Measurements from ENCODE around the gene YARS1.

The YARS1 gene

GRCh38 chr1:32742199-32742947 lies 74.8 kb downstream of the YARS1 start:
- DNase-seq (ENCODE audit: low spot score): no peak

GRCh38 chr1:32741413-32742198 lies 75.6 kb downstream of the YARS1 start:
- DNase-seq (ENCODE audit: low spot score): no peak

- no peak for DNase-seq (ENCODE audit: low spot score)
Measured at GRCh38 chr1:32741059-32741412, 76.1 kb downstream of the YARS1 start.

GRCh38 chr1:32736812-32737791 lies 80.1 kb downstream of the YARS1 start:
- no peak for DNase-seq (ENCODE audit: low spot score)

GRCh38 chr1:32733582-32734321 lies 83.4 kb downstream of the YARS1 start:
- no peak for DNase-seq (ENCODE audit: low spot score)

- no peak for DNase-seq (ENCODE audit: low spot score)
Measured at GRCh38 chr1:32729254-32730046, 87.7 kb downstream of the YARS1 start.

GRCh38 chr1:32728413-32729077 lies 88.6 kb downstream of the YARS1 start:
- DNase-seq (ENCODE audit: low spot score): no peak

- no peak for DNase-seq (ENCODE audit: low spot score)
Measured at GRCh38 chr1:32727876-32728275, 89.3 kb downstream of the YARS1 start.

- no peak for DNase-seq (ENCODE audit: low spot score)
Measured at GRCh38 chr1:32725615-32725982, 91.6 kb downstream of the YARS1 start.

Measured in globus pallidus (tissue), 1 donor.